Measurements from ENCODE around the gene KCND1.

The KCND1 gene

DNA sequence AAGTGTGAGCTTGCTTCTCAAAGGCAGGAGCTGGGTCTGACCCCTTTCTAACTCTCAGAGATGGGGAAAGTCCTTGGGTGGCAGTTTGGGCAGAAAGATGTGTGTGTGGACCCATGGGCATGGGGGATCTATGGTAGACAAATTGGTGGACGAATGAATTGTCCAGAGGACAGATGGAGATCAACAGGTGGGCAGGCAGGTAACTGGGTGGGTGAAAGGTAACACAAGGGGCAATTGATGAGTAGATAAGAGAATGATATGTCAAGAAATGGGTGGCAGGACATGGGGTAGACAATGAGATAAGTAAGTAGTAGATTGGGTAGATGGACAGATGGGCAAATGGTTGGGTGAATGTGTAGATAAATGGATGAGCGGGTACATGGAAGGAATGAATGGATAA is 2.9 kb upstream of the KCND1 start:
- no peak for DNase-seq (ENCODE audit: low spot score)

DNA sequence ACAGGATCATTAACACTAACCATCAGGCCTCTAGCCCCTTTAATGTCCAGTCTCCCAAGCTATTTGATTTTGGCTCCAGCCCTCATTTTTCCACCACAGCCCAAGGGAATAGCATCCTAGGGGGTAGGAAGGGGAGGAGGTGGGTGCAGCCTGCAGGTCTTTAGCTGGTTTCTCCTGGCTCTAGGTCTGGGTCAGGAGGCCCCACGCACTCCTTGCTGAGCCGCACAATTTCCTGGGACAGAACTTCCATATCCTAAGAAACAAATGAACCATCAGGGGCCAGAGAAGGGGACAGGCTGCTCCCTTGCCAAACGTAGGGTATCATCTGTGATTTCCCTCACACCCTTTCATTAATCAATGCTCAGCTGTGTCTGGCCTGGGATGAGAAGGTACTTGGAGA is 2.4 kb upstream of the KCND1 start:
- no peak for DNase-seq (ENCODE audit: low spot score)

DNA sequence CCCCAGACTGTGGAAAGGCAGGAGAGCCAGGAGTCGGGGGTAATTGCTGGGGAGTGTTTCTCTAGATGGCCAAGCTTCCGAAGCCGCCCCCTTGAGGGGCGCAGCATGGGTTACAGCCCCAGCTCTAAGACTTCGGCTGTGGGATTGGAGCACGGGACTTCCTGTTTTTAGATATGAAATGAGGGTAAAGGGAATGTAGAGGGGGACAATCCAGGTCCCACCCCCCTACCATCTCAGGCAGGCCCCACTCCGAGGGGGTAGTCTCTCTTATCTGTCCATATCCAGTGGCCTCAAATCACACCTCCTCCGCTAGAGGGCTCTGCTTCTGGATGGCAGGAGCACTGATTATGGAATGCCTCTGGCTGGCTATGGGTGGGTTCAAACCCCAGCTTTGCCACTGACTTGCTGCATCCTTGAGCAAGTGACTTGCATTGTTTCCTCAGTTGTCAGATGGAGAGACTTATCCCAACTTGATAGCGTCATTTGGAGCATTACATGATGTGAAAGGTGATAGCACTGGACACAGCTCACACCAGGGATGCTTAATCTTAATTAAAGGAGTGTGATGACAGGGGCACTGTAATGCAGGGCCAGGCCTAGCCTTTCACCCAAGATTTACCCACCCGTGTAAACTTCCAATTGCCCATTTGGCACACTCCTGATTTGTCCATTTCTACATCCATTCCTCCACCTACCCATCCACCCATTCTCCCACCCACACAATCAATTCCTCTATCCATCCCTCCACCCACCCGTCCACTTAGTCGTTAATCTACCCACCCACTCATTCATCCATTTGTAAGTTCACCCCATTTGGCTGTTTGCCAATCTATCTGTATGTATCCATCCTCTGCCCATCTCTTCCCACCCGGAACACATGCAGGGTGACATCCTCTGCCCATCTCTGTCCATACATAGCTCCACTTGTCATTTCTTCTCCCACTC is 848 bp upstream of the KCND1 start:
- DNase-seq (ENCODE audit: low spot score), result no peak

DNA sequence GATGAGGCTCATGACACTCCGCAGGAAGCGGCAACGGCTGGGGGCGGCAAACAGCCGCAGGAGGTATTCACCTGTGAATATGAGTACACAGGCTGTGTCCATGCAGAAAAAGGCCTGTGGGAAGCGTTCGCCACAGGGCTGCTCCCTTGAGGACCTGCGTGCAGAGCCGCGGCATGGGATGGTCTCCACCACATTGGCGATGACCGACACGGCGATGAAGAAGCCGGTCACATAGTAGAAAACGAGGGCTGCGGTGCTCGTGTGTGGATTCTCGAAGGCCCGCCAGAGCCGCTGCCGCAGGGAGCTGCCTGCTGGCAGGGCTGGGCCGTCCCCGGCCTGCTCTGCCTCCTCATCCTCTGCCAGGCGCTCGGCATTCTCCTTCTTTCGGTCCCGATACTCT is 2.2 kb downstream of the KCND1 start:
- no peak for DNase-seq (ENCODE audit: low spot score)

DNA sequence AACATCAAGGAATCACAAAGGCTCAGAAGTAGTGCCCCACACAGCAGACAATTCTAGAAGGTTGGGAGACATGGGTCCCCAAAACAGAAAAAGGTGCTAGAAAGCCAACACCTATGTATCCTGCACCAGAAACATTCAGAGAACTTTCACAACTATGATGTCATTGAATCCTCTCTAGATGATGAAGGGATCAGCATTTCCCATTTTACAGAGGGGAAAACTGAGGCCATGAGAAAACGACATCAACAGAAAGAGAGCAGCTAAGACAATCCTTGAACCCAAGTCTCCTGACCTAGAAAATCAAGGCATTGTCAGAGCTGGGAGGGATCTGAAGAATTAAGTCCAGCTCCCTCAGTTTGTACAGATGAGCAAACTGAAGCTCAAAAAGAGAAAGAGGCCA is 3.3 kb downstream of the KCND1 start:
- DNase-seq (ENCODE audit: low spot score), result no peak

DNA sequence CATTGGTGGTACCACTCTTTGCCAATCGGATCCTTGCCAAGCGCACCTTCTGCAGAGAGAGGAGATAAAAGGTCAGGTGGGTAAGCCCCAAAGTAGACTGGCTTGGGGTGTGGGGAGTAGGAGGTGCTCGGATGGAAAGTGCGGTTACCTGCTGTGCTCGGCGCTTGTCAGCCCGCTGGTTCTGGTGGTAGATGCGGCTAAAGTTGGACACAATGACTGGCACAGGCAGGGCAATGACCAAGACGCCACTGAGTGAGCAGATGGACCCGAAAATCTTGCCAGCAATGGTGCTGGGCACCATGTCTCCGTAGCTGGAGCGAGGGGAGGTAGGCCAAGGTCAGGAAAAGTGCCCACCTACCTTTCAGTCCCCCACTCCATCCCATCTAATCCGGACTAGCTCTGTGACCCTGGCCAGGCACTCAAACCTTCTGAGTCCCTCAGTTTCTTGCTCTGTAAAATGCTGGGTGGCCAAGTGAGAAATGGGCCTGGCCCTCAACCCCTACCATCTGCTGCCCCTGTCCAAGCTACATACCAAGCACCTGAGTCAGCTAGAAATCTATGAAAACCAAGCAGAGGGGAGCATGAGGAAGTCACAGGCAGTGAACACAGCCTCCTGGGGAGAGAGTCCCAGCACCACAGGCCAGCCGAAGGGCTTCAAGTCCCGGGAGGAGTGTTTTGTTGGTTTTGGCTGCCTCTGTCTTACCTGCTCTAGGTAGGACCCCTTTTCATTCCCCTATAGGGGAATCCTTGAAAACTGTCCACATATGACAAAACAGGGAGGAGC is 4.7 kb downstream of the KCND1 start:
- no peak for DNase-seq (ENCODE audit: low spot score)

DNA sequence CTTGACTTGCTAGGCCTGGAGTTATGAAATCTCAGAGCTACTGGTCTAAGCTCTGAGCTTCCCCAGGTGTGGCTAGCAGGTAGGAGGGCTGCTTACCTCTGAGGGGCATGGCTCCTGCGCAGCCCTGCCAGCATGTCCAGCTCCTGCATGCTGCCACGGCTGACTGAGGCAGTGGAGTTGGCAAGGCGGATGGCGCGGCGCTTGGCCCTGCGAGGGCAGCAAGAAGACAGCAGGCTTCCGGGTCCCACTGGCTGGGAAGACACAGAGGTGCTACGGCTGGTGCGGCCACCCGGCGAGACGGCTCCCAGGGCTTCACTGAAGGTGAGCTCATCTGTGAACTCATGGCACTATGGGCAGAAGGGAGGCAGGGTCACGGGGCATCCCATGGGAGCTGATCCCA is 5.7 kb downstream of the KCND1 start:
- no peak for DNase-seq (ENCODE audit: low spot score)

DNA sequence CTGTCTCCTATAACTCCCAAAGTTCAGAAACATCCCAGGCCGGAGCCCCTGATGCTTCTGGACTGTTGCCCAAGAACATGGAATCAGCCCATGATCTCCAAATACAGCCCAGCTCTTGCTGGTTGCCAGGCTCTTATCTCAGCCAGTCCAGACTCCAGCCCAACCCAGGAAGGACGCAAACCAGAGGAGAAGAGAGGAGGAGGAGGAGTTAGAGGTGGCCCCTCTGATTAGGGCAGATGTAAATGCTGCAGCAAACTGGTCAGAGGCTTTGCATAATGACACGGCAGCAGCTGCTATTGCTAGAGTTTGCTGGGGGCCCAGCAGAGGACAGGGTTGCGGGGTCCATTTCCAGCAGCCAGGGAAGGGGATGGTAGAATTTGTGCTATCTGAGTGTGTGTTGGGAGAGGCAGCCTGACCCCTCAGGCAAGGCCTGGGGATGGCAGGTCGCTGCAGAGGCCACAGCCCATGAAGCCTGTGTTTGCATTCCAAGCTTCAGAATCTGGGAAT is 10.0 kb downstream of the KCND1 start:
- no peak for DNase-seq (ENCODE audit: low spot score)

DNA sequence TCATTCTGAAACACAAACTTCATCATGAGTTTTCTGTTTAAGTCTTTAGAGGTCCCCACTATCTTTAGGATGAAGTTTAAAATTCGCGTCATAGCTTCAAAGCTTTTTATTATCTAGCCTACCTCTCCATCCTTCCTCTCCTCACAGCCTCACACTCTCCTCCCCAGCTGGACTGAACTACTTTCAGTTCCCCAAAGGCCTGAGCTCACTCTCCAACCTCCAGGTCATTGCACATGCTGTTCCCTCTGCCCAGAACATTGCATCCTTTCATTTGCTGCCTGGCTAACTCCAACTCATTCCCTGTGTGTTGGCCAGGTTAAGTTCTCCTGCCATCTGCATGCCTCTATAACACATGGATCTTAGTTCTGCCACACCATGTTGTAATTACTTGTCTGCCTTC is 11.4 kb downstream of the KCND1 start:
- DNase-seq (ENCODE audit: low spot score), result no peak

DNA sequence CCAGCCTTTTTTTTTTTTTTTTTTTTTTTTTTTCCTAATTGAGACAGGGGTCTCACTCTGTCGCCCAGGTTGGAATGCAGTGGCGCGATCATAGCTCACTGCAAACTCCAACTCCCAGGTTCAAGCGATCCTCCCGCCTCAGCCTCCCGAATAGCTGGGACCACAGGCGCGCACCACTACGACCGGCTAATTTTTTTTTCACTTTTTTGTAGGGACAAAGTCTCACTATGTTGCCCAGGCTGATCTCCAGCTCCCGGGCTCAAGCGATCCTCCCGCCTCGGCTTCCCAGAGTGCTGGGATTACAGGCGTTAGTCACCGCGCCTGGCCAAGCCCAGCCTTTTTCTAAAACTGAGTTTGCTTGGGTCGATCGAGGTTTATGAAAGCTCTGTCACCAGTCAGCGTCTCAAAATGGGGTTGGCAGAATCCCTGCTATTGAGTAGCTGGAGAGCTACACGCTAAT is 13.0 kb downstream of the KCND1 start:
- DNase-seq (ENCODE audit: low spot score), result peak; percentile 70

DNA sequence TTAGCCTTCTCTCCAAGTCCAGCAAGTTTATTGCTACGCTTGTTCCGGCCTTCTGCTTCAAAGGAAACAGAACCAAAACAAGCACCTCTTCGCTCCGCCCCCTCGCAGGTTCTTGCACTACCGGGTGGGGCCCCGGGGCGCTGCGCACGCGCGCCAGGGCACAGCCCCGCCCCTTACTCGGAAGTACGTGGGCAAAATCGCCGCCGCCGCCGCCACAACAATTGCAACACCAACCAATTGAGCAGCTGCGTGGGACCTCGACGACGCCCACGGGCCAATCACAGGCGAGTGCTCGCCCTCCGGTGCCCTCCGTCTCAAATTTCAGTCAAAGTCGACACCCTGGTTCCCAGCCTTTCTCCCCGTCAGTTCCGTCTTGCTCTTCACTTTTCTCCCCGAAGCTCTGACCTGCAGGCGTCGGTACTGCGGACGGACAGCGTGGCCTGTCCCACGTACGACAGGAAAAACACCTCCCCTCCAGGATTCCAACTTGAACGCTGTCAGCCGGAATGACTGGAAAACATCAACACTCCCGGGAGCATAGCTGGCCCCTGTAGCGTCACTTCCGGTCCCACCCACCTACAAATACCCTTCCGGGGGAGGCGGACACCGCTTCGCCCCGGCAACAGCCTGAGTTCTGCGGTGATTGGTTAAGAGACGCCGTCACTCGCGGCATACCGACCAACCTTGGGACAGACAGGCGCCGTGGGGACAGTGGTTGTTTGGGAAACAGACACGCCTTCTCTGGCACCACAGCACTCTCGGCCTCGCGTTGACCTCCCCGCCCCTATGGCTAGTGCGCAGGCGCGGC is 13.6 kb downstream of the KCND1 start:
- DNase-seq (ENCODE audit: low spot score), result peak; percentile 94

DNA sequence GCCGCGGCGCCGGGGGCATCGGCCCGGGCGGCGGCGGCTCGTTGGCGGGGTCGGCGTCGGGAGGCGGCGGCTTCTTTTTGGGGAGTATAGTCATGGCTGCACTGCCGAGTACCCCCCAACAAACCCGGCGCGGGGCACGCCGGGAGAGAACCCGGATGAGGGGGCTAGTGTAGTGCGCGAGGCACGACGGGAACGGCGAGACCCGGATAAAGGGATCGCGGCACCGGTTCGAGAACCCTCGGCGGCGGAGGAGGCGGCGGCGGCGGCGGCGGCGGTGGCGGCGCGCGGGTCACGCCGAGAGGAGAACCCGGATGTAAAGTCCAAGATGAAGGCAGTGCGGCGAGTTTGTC is 14.2 kb downstream of the KCND1 start, which contains the start of gene OTUD5:
OTUD5 (minus strand) TSS at position 131 of the 350 bp plus-strand sequence; CDS start at position 94, 37 bp downstream.
- DNase-seq (ENCODE audit: low spot score), result no peak

DNA sequence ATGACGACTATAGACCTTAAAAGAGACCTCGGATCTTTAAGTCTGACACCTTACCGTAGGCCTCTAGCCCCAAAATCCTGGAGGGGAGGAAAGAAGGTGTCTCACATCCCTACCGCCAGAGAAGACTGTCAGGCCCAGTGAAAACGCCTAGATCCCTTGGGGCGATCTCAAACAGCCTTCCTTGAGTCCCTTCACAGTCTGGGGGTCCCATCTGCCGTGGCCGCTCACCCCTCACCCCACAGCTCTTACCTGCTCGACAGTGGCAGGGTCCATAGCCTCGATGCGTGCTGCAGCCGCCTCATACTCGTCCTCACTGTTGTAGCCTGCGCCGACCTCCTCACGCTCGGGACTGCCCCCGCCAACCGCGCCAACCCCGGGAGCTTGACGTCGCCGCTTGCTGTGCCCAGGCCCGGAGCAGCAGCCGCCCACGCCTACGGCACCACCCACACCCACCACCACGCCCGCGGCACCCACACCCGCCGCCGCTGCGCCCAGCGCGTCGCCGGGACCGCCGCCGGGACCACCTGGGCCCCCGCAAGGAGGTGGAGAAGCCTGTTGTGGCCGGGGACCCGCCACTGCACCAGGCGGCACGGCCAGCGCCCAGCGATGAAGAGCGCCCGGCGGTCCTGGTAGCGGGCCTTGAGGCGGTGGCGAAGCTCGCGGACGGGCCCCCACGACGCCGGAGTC is 14.8 kb downstream of the KCND1 start:
- DNase-seq (ENCODE audit: low spot score), result no peak

DNA sequence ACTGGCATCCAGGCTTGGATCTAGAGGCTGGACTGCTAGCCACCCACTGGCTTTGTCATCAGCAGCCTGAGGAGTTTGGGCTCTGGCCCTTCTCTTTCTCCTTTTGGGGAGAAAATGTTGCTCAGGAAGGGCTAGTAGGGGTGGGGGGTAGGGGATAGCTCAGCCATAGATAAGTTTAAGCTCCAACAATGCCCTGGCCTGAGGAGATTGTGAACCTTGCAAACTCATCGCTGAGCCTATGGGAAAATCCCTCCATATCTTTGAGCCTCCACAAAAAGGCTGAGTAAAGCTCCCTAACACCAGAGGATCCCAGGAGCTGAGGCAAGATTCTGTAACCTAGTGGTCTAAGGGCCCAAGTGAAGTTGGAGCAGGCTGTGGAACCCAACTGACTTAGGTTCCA is 23.1 kb downstream of the KCND1 start:
- DNase-seq (ENCODE audit: low spot score), result no peak

DNA sequence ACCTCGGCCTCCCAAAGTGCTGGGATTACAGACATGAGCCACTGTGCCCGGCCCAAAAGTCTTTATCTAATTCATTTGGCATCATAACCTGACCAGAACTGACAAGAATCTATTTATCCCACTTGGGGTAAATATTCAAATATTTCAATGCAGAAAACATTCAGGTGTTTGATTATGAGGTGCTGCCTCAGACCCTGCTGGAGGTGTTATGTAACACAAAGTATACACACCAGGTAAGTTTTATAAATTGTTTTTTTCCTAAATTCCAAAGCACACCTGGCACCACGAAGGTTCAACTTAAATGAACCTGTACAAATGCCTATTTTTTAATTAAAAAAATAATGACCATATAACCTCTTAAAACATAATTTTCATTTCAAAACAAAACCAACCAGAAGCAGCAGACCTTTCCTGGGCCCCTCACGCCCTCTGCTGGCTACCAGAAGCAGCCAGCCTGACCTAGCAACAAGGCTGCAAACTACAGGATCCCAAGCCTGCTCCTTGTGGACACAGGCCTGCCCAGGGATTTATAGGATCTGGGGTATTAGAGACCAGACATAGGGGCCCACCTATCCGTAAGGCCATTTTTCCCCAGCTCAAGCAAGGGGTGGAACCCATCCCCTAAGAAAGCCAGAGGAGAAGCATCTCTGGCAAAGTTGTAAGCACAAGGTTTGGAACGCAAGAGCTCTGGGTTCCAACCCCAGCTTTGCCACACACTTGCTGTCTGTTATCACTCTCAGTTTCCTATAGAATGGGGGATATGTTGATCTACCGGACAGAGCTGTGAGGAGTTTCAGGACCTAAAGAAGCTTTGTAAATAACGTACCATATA is 25.9 kb downstream of the KCND1 start:
- no peak for DNase-seq (ENCODE audit: low spot score)

DNA sequence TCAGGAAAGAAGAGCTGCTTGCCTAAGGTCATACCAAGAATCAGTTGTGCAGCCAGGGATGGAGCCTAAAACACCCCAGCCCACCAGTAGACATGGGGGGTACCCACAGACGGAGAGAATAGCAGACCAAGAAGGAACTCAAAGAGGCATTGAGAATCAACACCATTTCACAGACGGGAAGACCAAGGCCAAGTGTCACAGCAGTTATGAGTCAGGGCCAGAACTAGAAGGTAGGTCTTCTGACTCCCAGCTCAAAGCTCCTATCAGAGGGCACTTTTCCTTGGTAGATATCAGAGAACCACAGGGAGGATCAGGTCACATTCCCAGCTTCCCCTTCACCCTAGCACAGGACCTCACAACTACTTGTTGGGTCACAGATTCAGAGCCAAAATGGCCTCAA is 28.7 kb downstream of the KCND1 start:
- no peak for DNase-seq (ENCODE audit: low spot score)

DNA sequence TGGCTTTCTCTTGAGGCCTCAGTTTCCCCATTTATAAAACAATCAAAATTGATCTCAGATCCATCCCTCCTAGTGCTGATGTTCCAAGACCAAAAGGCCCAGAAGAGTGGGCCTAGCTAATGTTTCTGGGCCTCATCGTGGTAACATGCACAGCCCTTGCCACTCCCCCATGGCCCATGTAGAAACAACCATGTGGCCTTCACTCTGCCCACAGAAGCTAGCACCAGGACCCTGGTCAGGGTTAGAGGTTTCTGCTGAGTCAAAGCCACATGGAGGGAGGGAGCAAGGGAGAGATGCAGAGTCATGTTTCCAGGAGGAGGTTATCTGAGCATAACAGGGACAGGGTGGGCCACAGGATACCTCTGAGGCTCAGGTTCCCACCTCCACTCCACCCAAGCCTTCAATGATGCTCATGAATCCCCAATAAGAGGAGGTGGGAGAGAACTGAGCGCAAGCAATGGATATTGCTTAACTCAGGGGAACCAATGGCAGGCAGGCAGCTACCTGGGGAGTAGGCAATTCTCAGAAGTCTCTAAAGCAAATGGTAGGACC is 31.2 kb downstream of the KCND1 start:
- DNase-seq (ENCODE audit: low spot score), result no peak

DNA sequence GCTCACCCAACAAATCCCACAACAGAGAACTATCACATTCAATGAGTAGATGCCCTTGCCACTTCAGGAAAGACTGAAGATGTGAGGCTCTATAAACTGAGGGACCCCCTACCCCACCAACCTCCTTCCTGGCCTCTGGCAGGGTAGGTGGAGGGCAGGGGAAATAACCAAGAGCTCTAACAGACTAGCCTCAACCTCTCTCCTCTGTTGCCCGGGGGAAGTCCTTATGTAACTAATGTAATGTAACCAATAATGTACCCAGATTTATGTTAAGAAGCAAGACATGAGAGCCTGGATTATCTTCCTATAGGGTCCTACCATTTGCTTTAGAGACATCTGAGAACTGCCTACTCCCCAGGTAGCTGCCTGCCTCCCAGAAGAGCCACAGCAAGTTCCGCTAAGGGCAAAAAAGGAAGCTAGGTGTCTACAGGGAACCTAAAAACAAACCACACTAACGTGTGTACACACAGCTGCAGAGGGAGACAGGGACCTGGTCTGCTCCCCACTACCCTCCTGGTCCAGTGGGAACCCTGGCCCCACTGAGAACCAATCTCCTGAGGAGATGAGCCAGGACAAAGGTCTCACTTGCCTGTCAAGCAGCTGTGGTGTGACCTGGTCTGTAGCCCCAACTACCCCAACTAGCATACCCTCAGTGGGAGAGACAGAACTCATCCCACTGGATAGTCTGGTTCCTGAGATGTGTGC is 32.0 kb downstream of the KCND1 start:
- DNase-seq (ENCODE audit: low spot score), result no peak

DNA sequence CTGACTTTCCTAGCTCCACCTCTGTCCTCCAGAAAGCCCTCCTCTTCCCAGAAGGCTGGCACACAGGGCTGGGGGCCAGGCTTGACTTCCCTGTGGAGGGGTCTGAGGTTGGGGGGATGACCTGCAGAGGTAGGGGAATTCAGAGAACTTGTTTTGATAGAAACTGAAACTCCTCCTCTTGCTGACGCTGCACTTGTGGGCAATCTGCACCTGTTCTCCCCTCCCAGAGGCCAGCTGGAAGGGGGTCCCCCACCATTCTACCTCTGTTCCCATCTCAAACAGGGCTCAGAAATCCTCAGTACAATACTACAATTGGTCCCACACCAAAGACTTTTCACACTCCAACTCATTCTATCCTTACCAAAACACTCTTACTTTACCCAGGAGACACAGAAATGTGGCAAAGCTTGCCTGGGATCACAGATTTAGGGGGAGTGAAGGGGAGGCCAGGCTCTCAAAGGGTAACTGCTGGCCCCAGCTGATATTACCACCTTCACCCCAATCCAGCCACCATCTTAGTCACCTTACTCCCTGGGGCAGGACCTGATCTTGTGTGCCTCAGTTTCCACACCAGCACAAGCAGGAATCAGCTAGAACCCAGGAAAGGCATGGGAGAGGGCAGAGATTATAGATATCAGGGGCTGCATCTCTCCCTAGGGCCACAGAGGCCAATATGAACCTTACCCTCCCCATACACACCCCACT is 32.8 kb downstream of the KCND1 start:
- no peak for DNase-seq (ENCODE audit: low spot score)
